K562 (cell line): ENCODE measurements around the gene INPP1. TPM values are rescaled to one million over a fixed set of nuclear protein-coding genes. Genes with fewer than 3 reads are reported as not detected.

ENCODE experiments used
- BHLHE40 ChIP-seq: IDR thresholded peaks from 2 replicates; pipeline ENCODE4 v1.6.1; 2011; ENCODE audit warnings: low read length, improper control_type of control experiment
- BRF1 ChIP-seq: IDR thresholded peaks from 3 replicates; pipeline ENCODE4 v1.6.1; 2011; ENCODE audit warnings: borderline replicate concordance, mild to moderate bottlenecking; ENCODE audit not compliant: insufficient read length; ENCODE audit errors: extremely low read depth
- CBFA2T2 ChIP-seq: fragments of 450-650 bp; conservative IDR thresholded peaks from 2 replicates; pipeline ENCODE4 v1.6.1; 2017; ENCODE audit warnings: mild to moderate bottlenecking
- DNMT1 ChIP-seq: fragments of 450-650 bp; IDR thresholded peaks from 2 replicates; pipeline ENCODE4 v1.6.1; 2016; ENCODE audit warnings: antibody characterized with exemption, mild to moderate bottlenecking
- FOXM1 ChIP-seq, 2 experiments: fragments of 450-650 bp in 1 of 2; sonication (generic) in 1 of 2; formaldehyde crosslinking in 1 of 2; IDR thresholded peaks; 2 replicates each; pipeline versions ENCODE4 v1.6.1 to v1.9.0; 2017 to 2022; ENCODE audit warnings: low read depth in 2 of 2, mild to moderate bottlenecking in 2 of 2, missing genetic modification reagents in 1 of 2, moderate library complexity in 1 of 2
- FOXP1 ChIP-seq: sonication (generic); formaldehyde crosslinking; IDR thresholded peaks from 2 replicates; pipeline ENCODE4 v1.8.0; 2022; ENCODE audit warnings: mild to moderate bottlenecking, missing genetic modification reagents
- RFX5 ChIP-seq: IDR thresholded peaks from 2 replicates; pipeline ENCODE4 v1.6.1; 2011; ENCODE audit warnings: low read depth, mild to moderate bottlenecking, improper control_type of control experiment, low read length
- SAFB2 ChIP-seq: fragments of 200-400 bp; formaldehyde crosslinking; IDR thresholded peaks from 2 replicates; pipeline ENCODE4 v1.6.1; 2018; ENCODE audit warnings: borderline replicate concordance, low read length, low read depth, moderate library complexity; ENCODE audit not compliant: severe bottlenecking
- SNIP1 ChIP-seq: fragments of 450-650 bp; IDR thresholded peaks from 2 replicates; pipeline ENCODE4 v1.7.1; 2017; ENCODE audit warnings: low read depth, mild to moderate bottlenecking
- TBL1XR1 ChIP-seq, 2 experiments: IDR thresholded peaks; 2 replicates each; pipeline ENCODE4 v1.6.1; 2012; ENCODE audit warnings: improper control_type of control experiment in 2 of 2, low read length in 2 of 2, mild to moderate bottlenecking in 1 of 2
- ZNF165 ChIP-seq: fragments of 250-450 bp; sonication (Bioruptor Pico); IDR thresholded peaks from 2 replicates; pipeline ENCODE4 v1.4.0; 2020; ENCODE audit warnings: borderline replicate concordance
- ZNF224 ChIP-seq: sonication (generic); formaldehyde crosslinking; IDR thresholded peaks from 2 replicates; pipeline ENCODE4 v1.8.0; 2022; ENCODE audit warnings: mild to moderate bottlenecking, missing genetic modification reagents
- ZNF408 ChIP-seq: fragments of 250-450 bp; sonication (Bioruptor Pico); IDR thresholded peaks from 2 replicates; pipeline ENCODE4 v1.4.0; 2020; ENCODE audit warnings: low read depth, mild to moderate bottlenecking, moderate library complexity
- ZNF785 ChIP-seq: fragments of 250-450 bp; sonication (Bioruptor Pico); IDR thresholded peaks from 2 replicates; pipeline ENCODE4 v1.4.0; 2020; ENCODE audit warnings: mild to moderate bottlenecking
- ZSCAN32 ChIP-seq: fragments of 450-650 bp; formaldehyde crosslinking; IDR thresholded peaks from 2 replicates; pipeline ENCODE4 v1.4.0; 2020; ENCODE audit warnings: mild to moderate bottlenecking, moderate library complexity
- polyA plus RNA-seq, 8 experiments: library from polyadenylated mRNA; depleted of rRNA in 4 of 8; stranded (reverse) in 5 of 8; unstranded in 3 of 8; fragments of >200 nt; fragmentation: Nextera tagmentation in 2 of 8; fragmentation: Illumina TruSeq in 1 of 8; extraction: Ambion mirVana in 2 of 8; extraction: Trizol in 1 of 8; gene quantifications; 2 replicates each; pipeline versions ENCODE4 v1.2.1 to v1.2.3, GENCODE V29; 2011 to 2014; ENCODE audit warnings: inconsistent platforms in 1 of 8, missing spikeins in 1 of 8
- total RNA-seq, 7 experiments: library from RNA; depleted of rRNA in 6 of 7; stranded (reverse); fragments of >200 nt in 6 of 7; fragmentation: Illumina TruSeq in 2 of 7; extraction: Trizol in 2 of 7; gene quantifications; 2 replicates each; pipeline versions ENCODE4 v1.2.1 to v1.2.3, GENCODE V29; 2011 to 2021; ENCODE audit warnings: low replicate concordance in 1 of 7
- TF ChIP-seq, protein P1 (sequence below): fragments of 450-650 bp; IDR thresholded peaks from 2 replicates; pipeline ENCODE4 v1.6.1; 2017; ENCODE audit warnings: antibody characterized with exemption
- TF ChIP-seq, protein P2 (sequence below): IDR thresholded peaks from 2 replicates; pipeline ENCODE4 v1.6.1; 2016; ENCODE audit warnings: missing genetic modification characterization, missing compliant biosample characterization
- TF ChIP-seq, protein P3 (sequence below): fragments of 250-450 bp; sonication (Bioruptor Pico); IDR thresholded peaks from 2 replicates; pipeline ENCODE4 v1.5.0; 2021; ENCODE audit warnings: mild to moderate bottlenecking, moderate library complexity
- TF ChIP-seq, protein P4 (sequence below): fragments of 250-450 bp; sonication (Bioruptor Pico); IDR thresholded peaks from 2 replicates; pipeline ENCODE4 v1.5.0; 2020; ENCODE audit warnings: mild to moderate bottlenecking, borderline replicate concordance

The INPP1 gene
- total and polyA plus RNA-seq, 9 of the 15 experiments (the other 6 are each of a cell fraction or from before 2014, with no cell fraction given): 3.7 to 11.8 (median 6.5) TPM

DNA sequence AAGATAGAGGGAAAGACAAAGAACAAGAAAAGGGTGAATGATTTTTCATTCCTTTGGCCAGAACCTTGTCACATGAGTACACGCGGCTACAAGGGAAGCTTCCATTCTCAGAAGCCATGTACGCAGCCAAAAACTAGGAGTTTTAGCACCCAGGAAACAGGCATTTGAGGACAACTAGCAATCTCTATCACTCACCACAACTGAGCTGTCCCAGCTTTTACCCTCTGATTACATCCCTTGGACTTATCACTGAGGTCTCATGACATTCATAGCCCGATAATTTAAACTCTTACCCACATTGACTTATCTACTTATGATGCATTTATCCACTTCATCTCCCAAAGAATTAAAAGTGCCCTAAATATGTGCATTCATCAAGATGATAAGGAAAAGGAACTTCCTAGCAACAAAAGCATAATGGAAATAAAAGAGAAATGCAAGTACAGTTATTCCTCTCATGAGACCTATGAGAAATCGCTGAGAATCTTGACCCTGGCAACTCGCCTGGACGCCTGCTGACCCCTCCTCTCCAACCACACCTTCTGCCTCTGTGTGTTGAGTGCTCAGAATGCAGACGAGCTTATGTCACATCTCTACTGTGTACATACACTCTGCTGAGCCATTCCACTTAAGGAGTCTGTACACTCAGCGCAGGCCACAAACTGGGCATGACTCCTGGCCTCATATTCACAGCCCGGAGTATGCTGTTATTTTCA is 36.0 kb downstream of the INPP1 start (continued):
- TF ChIP-seq, protein P1, sequence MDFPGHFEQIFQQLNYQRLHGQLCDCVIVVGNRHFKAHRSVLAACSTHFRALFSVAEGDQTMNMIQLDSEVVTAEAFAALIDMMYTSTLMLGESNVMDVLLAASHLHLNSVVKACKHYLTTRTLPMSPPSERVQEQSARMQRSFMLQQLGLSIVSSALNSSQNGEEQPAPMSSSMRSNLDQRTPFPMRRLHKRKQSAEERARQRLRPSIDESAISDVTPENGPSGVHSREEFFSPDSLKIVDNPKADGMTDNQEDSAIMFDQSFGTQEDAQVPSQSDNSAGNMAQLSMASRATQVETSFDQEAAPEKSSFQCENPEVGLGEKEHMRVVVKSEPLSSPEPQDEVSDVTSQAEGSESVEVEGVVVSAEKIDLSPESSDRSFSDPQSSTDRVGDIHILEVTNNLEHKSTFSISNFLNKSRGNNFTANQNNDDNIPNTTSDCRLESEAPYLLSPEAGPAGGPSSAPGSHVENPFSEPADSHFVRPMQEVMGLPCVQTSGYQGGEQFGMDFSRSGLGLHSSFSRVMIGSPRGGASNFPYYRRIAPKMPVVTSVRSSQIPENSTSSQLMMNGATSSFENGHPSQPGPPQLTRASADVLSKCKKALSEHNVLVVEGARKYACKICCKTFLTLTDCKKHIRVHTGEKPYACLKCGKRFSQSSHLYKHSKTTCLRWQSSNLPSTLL: no peak
- TF ChIP-seq SAFB2: no peak
- peak; percentile 33; the same call in 1 of the 2 replicates for TF ChIP-seq FOXM1 (IDR thresholded peaks at IDR 0.05; ENCODE audit: low read depth)
- TF ChIP-seq FOXM1 (CRISPR knock-in tag; IDR thresholded peaks at IDR 0.05; ENCODE audit: low read depth): no peak
- no peak for TF ChIP-seq BHLHE40
- no peak for TF ChIP-seq RFX5
- TF ChIP-seq ZNF785 (CRISPR knock-in tag): no peak
- no peak for TF ChIP-seq ZNF224
- TF ChIP-seq, protein P2, sequence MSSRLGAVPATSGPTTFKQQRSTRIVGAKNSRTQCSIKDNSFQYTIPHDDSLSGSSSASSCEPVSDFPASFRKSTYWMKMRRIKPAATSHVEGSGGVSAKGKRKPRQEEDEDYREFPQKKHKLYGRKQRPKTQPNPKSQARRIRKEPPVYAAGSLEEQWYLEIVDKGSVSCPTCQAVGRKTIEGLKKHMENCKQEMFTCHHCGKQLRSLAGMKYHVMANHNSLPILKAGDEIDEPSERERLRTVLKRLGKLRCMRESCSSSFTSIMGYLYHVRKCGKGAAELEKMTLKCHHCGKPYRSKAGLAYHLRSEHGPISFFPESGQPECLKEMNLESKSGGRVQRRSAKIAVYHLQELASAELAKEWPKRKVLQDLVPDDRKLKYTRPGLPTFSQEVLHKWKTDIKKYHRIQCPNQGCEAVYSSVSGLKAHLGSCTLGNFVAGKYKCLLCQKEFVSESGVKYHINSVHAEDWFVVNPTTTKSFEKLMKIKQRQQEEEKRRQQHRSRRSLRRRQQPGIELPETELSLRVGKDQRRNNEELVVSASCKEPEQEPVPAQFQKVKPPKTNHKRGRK: no peak
- TF ChIP-seq CBFA2T2: peak; percentile 72
- TF ChIP-seq, protein P3, sequence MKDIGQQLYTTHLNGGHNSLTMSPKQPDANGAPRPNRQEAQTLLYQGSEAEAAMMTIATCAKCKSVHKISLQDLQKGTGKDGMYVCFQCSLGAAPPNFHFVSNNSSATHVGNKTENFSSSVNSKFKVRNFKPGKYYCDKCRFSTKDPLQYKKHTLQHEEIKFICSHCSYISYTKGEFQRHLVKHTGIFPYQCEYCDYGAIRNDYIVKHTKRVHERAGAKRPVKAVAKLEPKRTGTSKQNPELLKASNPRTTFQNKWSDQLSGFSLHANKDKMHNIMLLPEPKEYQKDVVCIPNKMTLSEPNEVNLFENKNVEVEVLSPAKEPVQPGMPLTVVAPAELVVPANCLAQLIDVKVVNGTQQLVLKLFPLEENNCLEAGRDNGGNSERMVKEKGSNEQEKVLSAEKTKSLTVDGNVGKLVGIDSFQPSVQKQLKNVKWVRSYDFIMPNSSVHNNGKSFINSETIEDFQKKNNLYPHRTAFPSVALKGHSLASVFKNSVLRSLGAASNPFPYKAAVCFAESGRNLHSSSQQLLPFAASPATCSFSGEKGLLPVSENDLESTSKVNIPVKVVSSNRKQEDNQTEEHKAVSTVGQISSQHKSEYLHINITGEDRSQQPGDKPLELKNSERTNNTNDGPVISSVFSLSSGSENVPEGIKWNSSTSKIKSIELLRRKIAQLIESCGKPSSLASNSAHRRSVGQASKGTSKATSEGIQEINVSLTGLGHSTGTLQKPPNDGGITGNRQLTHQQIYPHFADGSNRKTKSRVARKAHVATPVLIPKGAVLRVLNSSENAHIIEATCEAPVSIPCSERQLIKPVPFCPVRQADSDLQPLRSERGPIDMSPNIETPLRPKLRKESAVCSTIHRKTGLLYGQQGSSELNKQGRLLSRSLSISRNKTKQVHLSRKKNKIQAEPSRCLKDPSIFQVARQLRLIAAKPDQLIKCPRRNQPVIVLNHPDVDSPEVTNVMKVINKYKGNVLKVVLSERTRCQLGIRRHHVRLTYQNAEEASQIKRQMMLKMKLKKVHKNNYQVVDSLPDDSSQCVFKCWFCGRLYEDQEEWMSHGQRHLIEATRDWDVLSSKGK: no peak
- TF ChIP-seq DNMT1: no peak
- TF ChIP-seq SNIP1: no peak
- TF ChIP-seq, protein P4, sequence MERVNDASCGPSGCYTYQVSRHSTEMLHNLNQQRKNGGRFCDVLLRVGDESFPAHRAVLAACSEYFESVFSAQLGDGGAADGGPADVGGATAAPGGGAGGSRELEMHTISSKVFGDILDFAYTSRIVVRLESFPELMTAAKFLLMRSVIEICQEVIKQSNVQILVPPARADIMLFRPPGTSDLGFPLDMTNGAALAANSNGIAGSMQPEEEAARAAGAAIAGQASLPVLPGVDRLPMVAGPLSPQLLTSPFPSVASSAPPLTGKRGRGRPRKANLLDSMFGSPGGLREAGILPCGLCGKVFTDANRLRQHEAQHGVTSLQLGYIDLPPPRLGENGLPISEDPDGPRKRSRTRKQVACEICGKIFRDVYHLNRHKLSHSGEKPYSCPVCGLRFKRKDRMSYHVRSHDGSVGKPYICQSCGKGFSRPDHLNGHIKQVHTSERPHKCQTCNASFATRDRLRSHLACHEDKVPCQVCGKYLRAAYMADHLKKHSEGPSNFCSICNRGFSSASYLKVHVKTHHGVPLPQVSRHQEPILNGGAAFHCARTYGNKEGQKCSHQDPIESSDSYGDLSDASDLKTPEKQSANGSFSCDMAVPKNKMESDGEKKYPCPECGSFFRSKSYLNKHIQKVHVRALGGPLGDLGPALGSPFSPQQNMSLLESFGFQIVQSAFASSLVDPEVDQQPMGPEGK (CRISPR knock-in tag): no peak
- TF ChIP-seq ZSCAN32 (CRISPR knock-in tag): no peak
- TF ChIP-seq ZNF165: no peak
- no peak for TF ChIP-seq FOXP1 (CRISPR knock-in tag)
- 0 out of 4 replicates have a peak, but pooled peaks of 1 of the 2 experiments have one; percentile 42 for TF ChIP-seq TBL1XR1 (IDR thresholded peaks at IDR 0.05; ENCODE audit: low read length in 2 of 2)
- no peak for TF ChIP-seq BRF1
- TF ChIP-seq ZNF408: no peak
